ENCODE data around the gene ABAT.

ABAT gene

GRCh38 chr16:8722025-8722348 lies 47.6 kb downstream of the ABAT start:
- no peaks in the 10 kb centered on the region for H3K27me3 Mint-ChIP-seq
- no peak for ATAC-seq (replicated peaks)
- H3K4me1 Mint-ChIP-seq, result peaks cover 17 to 21% of the 10 kb centered on the region in 2 donors
- H3K36me3 Mint-ChIP-seq, result peaks cover 21 to 27% of the 10 kb centered on the region in 2 donors
- no peak overlapping the region for H3K27ac Mint-ChIP-seq
- peaks cover 4 to 6% of the 10 kb centered on the region in 2 donors for H3K9me3 Mint-ChIP-seq
- no peak for DNase-seq
- H3K4me3 Mint-ChIP-seq, result no peak overlapping the region

- H3K4me1 Mint-ChIP-seq, result peaks cover 49 to 53% of the 10 kb centered on the region in 2 donors
- DNase-seq (no peak), ATAC-seq (replicated peaks) (peak; percentile 67 to 71)
- H3K27me3 Mint-ChIP-seq, result no peaks in the 10 kb centered on the region
- H3K27ac Mint-ChIP-seq, result peak overlapping the region; percentile 72
- H3K36me3 Mint-ChIP-seq, result peaks cover 22 to 23% of the 10 kb centered on the region in 2 donors
- peak overlapping the region; percentile 7 to 61 for H3K4me3 Mint-ChIP-seq
- peaks cover 3 to 4% of the 10 kb centered on the region in 2 donors for H3K9me3 Mint-ChIP-seq
These were observed 51.2 kb downstream of the ABAT start for GRCh38 chr16:8725513-8726178.

GRCh38 chr16:8727131-8727806 lies 52.9 kb downstream of the ABAT start:
- H3K4me3 Mint-ChIP-seq, result peak overlapping the region; percentile 51 to 66
- H3K9me3 Mint-ChIP-seq, result peaks cover 3 to 4% of the 10 kb centered on the region in 2 donors
- H3K27ac Mint-ChIP-seq, result peak overlapping the region; percentile 89
- peaks cover 25 to 32% of the 10 kb centered on the region in 2 donors for H3K36me3 Mint-ChIP-seq
- H3K4me1 Mint-ChIP-seq, result peaks cover 44 to 65% of the 10 kb centered on the region in 2 donors
- ATAC-seq (replicated peaks), result no peak
- no peak for DNase-seq
- H3K27me3 Mint-ChIP-seq, result no peaks in the 10 kb centered on the region

- Mint-ChIP-seq H3K9me3 (peaks cover 3 to 4% of the 10 kb centered on the region in 2 donors), H3K27ac (peak overlapping the region; percentile 89), H3K4me1 (peaks cover 44 to 65% of the 10 kb centered on the region in 2 donors), H3K27me3 (no peaks in the 10 kb centered on the region), H3K36me3 (peaks cover 20 to 32% of the 10 kb centered on the region in 2 donors), H3K4me3 (peak overlapping the region; percentile 39 to 51)
- ATAC-seq (replicated peaks) (peak; percentile 50 to 53), DNase-seq (no peak)
These were observed 53.6 kb downstream of the ABAT start for GRCh38 chr16:8727857-8728618.

- peak; percentile 81 to 85 for ATAC-seq (replicated peaks)
- Mint-ChIP-seq H3K4me1 (peaks cover 44 to 65% of the 10 kb centered on the region in 2 donors), H3K4me3 (peak overlapping the region; percentile 41 to 55), H3K27ac (peak overlapping the region; percentile 88), H3K36me3 (peaks cover 29% of the 10 kb centered on the region in 2 donors), H3K27me3 (no peaks in the 10 kb centered on the region), H3K9me3 (peaks cover 3 to 4% of the 10 kb centered on the region in 2 donors)
- DNase-seq, result peak; percentile 36
These were observed 55.4 kb downstream of the ABAT start for GRCh38 chr16:8729779-8730334.

GRCh38 chr16:8730335-8730915 lies 56.0 kb downstream of the ABAT start:
- Mint-ChIP-seq H3K27me3 (no peaks in the 10 kb centered on the region), H3K9me3 (peaks cover 0 to 2% of the 10 kb centered on the region in 2 donors), H3K4me3 (peak overlapping the region; percentile 0 to 19), H3K36me3 (peaks cover 26 to 27% of the 10 kb centered on the region in 2 donors), H3K27ac (peak overlapping the region; percentile 82), H3K4me1 (peaks cover 41 to 60% of the 10 kb centered on the region in 2 donors)
- DNase-seq, result no peak
- ATAC-seq (replicated peaks), result no peak

- Mint-ChIP-seq H3K4me3 (no peak overlapping the region), H3K27me3 (no peaks in the 10 kb centered on the region)
- no peak for ATAC-seq (replicated peaks)
These were observed 59.6 kb downstream of the ABAT start for GRCh38 chr16:8733849-8734540.

GRCh38 chr16:8735574-8735973 lies 61.2 kb downstream of the ABAT start:
- ATAC-seq (replicated peaks), result no peak
- H3K27ac Mint-ChIP-seq, result no peak overlapping the region
- H3K4me1 Mint-ChIP-seq, result peaks cover under 1 to 13% of the 10 kb centered on the region in 2 donors
- no peaks in the 10 kb centered on the region for H3K27me3 Mint-ChIP-seq
- H3K9me3 Mint-ChIP-seq, result peaks cover 0 to 2% of the 10 kb centered on the region in 2 donors
- peaks cover 33 to 41% of the 10 kb centered on the region in 2 donors for H3K36me3 Mint-ChIP-seq
- no peak for DNase-seq
- no peak overlapping the region for H3K4me3 Mint-ChIP-seq

More at GRCh38 chr16:8733849-8734540, 59.6 kb downstream of the ABAT start:
- Mint-ChIP-seq H3K9me3 (peaks cover 0 to 2% of the 10 kb centered on the region in 2 donors), H3K4me1 (peaks cover 13 to 28% of the 10 kb centered on the region in 2 donors), H3K27ac (no peak overlapping the region), H3K36me3 (peaks cover 28 to 41% of the 10 kb centered on the region in 2 donors)
- DNase-seq, result no peak

- Mint-ChIP-seq H3K27ac (no peak overlapping the region), H3K4me1 (peaks cover 0 to 7% of the 10 kb centered on the region in 2 donors), H3K27me3 (no peaks in the 10 kb centered on the region), H3K36me3 (peaks cover 38% of the 10 kb centered on the region in 2 donors), H3K4me3 (no peak overlapping the region), H3K9me3 (peaks cover 0 to 2% of the 10 kb centered on the region in 2 donors)
- DNase-seq (no peak), ATAC-seq (replicated peaks) (no peak)
These were observed 61.8 kb downstream of the ABAT start for GRCh38 chr16:8736123-8736668.

GRCh38 chr16:8739151-8739550 lies 64.7 kb downstream of the ABAT start:
- H3K27ac Mint-ChIP-seq, result no peak overlapping the region
- no peak for ATAC-seq (replicated peaks)
- H3K4me3 Mint-ChIP-seq, result no peak overlapping the region
- H3K9me3 Mint-ChIP-seq, result peaks cover 0 to 2% of the 10 kb centered on the region in 2 donors
- H3K4me1 Mint-ChIP-seq, result no peaks in the 10 kb centered on the region
- H3K27me3 Mint-ChIP-seq, result no peaks in the 10 kb centered on the region
- DNase-seq, result no peak
- peaks cover 36 to 37% of the 10 kb centered on the region in 2 donors for H3K36me3 Mint-ChIP-seq

- peaks cover 33 to 36% of the 10 kb centered on the region in 2 donors for H3K36me3 Mint-ChIP-seq
- H3K27ac Mint-ChIP-seq, result no peak overlapping the region
- H3K27me3 Mint-ChIP-seq, result no peaks in the 10 kb centered on the region
- DNase-seq (no peak), ATAC-seq (replicated peaks) (no peak)
- no peak overlapping the region for H3K4me3 Mint-ChIP-seq
- no peaks in the 10 kb centered on the region for H3K4me1 Mint-ChIP-seq
- peaks cover 0 to 2% of the 10 kb centered on the region in 2 donors for H3K9me3 Mint-ChIP-seq
These were observed 65.7 kb downstream of the ABAT start for GRCh38 chr16:8739989-8740704.

- DNase-seq (no peak), ATAC-seq (replicated peaks) (no peak)
- H3K36me3 Mint-ChIP-seq, result peaks cover 30 to 33% of the 10 kb centered on the region in 2 donors
- H3K9me3 Mint-ChIP-seq, result peaks cover 0 to 2% of the 10 kb centered on the region in 2 donors
- no peaks in the 10 kb centered on the region for H3K27me3 Mint-ChIP-seq
- H3K4me1 Mint-ChIP-seq, result no peaks in the 10 kb centered on the region
- H3K4me3 Mint-ChIP-seq, result no peak overlapping the region
- H3K27ac Mint-ChIP-seq, result no peak overlapping the region
These were observed 66.4 kb downstream of the ABAT start for GRCh38 chr16:8740775-8741355.

All from stimulated activated naive B cell treated with anti-CD40 and anti-IgM and Interleukin-4, amounts not matched to agents 10 μg/mL and 1 μg/mL and 100 μg/mL, for 72 hours (primary cell).